ENCODE data around the gene DCST2.

DCST2 gene

DNA sequence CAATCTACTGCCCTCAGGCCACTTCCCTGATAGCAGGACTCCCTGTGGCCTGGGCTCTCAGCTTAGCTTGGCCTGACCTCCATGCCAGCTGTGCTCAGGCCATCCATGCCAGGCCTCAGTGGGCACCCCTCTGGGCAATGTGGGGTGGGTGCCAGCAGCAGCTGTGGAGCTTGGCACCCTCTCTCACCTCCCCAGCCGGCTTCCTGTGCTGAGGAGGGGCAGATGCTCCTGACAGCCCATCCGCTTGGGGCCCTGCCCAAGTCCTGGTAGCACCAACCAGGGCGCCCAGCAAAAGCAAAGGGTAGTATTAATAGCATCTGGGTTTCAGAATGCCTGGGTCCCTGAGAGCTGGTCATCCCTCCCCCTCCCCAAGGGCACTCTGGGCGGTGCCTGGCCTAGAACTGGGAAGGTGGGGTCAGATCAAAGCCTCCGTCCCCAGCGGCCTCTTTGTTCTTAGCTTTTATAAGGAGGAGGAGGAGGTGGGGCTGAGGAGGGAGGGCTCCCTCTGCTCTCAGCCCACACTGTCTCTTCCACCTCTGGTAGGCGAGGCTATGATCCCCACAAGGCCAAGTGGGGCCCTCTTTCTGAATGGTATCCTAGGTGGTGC is 36.1 kb upstream of the DCST2 start:
- H3K9me3 ChIP-seq (ENCODE audit: control insufficient read depth, low read length), result no peaks in the 10 kb centered on the region
- peaks cover 14% of the 10 kb centered on the region for H3K36me3 ChIP-seq (ENCODE audit: control insufficient read depth, insufficient read depth, low read length)
- no peaks in the 10 kb centered on the region for H3K27me3 ChIP-seq (replicated peaks; ENCODE audit: control insufficient read depth, insufficient read depth, low read length, poor library complexity, severe bottlenecking)
- H3K27ac ChIP-seq (ENCODE audit: insufficient read depth, low read length, poor library complexity, severe bottlenecking), result no peak overlapping the region
- H3K4me1 ChIP-seq (ENCODE audit: control insufficient read depth, insufficient read depth, low read length, poor library complexity, severe bottlenecking), result peaks cover 18% of the 10 kb centered on the region
- no peak overlapping the region for H3K4me3 ChIP-seq (ENCODE audit: insufficient read depth, low read depth, low read length, poor library complexity, severe bottlenecking)
- DNase-seq, result no peak

DNA sequence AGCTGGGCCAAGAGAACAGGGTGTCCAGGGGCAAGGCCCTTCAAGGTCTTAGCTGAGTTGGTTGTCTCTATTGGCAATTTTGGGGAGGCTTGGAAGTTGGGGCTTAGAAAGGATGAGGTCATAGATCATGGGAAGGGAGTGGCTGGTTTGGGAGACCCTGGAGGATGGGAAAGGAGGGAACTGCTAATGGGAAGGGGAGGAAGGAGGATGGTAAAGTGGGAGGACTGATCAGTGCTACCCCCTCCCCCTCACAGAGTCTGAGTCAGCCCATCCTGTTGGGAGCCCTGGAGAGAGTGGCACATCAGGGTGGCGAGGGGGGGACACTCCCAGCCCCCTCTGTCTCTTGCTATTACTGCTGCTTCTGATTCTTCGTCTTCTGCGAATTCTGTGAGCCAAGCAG is 35.0 kb upstream of the DCST2 start:
- Histone ChIP-seq H3K4me1 (ENCODE audit: control insufficient read depth, insufficient read depth, low read length, poor library complexity, severe bottlenecking) (peaks cover 19% of the 10 kb centered on the region), H3K36me3 (ENCODE audit: control insufficient read depth, insufficient read depth, low read length) (peaks cover 14% of the 10 kb centered on the region), H3K27ac (ENCODE audit: insufficient read depth, low read length, poor library complexity, severe bottlenecking) (no peak overlapping the region), H3K27me3 (replicated peaks; ENCODE audit: control insufficient read depth, insufficient read depth, low read length, poor library complexity, severe bottlenecking) (no peaks in the 10 kb centered on the region), H3K9me3 (ENCODE audit: control insufficient read depth, low read length) (no peaks in the 10 kb centered on the region), H3K4me3 (ENCODE audit: insufficient read depth, low read depth, low read length, poor library complexity, severe bottlenecking) (no peak overlapping the region)
- no peak for DNase-seq

DNA sequence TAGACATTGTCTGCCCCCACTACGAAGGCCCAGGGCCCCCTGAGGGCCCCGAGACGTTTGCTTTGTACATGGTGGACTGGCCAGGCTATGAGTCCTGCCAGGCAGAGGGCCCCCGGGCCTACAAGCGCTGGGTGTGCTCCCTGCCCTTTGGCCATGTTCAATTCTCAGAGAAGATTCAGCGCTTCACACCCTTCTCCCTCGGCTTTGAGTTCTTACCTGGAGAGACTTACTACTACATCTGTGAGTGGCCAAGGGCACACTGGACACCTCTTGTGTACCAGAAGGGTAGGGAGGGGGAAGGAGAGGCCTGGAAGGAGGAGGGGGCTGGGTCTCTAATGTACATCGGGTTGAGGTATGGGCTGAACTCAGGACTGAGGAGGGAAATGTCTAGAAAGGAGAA is 33.2 kb upstream of the DCST2 start:
- Histone ChIP-seq H3K4me3 (ENCODE audit: insufficient read depth, low read depth, low read length, poor library complexity, severe bottlenecking) (no peak overlapping the region), H3K27me3 (replicated peaks; ENCODE audit: control insufficient read depth, insufficient read depth, low read length, poor library complexity, severe bottlenecking) (no peaks in the 10 kb centered on the region), H3K4me1 (ENCODE audit: control insufficient read depth, insufficient read depth, low read length, poor library complexity, severe bottlenecking) (peaks cover 35% of the 10 kb centered on the region), H3K27ac (ENCODE audit: insufficient read depth, low read length, poor library complexity, severe bottlenecking) (no peak overlapping the region), H3K9me3 (ENCODE audit: control insufficient read depth, low read length) (no peaks in the 10 kb centered on the region), H3K36me3 (ENCODE audit: control insufficient read depth, insufficient read depth, low read length) (peaks cover 14% of the 10 kb centered on the region)
- no peak for DNase-seq

GRCh38 chr1:155064832-155065429 is 31.4 kb upstream of the DCST2 start:
- H3K27me3 ChIP-seq (replicated peaks; ENCODE audit: control insufficient read depth, insufficient read depth, low read length, poor library complexity, severe bottlenecking), result no peaks in the 10 kb centered on the region
- no peak overlapping the region for H3K4me3 ChIP-seq (ENCODE audit: insufficient read depth, low read depth, low read length, poor library complexity, severe bottlenecking)
- no peak overlapping the region for H3K27ac ChIP-seq (ENCODE audit: insufficient read depth, low read length, poor library complexity, severe bottlenecking)
- H3K4me1 ChIP-seq (ENCODE audit: control insufficient read depth, insufficient read depth, low read length, poor library complexity, severe bottlenecking), result peaks cover 28% of the 10 kb centered on the region
- DNase-seq, result no peak
- H3K9me3 ChIP-seq (ENCODE audit: control insufficient read depth, low read length), result no peaks in the 10 kb centered on the region
- H3K36me3 ChIP-seq (ENCODE audit: control insufficient read depth, insufficient read depth, low read length), result peaks cover 19% of the 10 kb centered on the region

DNA sequence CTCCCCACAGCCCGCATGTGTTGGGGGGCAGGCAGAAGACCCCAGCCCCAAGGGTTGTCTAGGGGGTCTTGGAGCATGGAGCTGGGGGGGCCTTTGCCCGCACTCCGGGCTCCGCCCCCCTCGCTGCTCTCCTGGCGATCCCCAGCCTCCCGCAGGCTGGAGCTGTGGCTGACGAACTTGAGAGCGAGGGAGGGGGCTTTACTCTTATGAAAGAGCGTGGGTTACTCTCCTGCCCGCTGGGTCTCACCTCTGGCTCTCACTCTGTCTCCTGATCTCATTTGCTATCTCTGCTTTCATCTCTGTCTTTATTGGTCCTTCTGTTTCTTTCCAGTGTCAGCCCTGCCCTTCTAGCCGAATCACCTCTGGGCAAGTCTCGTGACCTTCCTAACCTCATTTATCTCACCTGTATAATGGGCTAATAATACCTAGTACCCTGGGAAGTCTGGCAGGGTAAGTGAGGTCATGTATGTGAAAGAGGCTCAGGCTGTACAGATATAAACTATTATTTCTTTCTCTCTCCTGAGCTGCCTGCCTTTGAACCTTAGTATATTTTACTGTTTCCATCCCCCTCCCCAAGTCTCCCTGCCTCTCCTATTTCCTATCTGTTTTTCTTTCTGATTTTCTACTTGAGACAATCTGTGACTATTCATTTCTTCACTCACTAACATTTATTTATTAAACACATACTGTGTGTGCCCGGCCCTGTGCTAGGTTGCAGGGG is 30.7 kb upstream of the DCST2 start:
- Histone ChIP-seq H3K4me1 (ENCODE audit: control insufficient read depth, insufficient read depth, low read length, poor library complexity, severe bottlenecking) (peaks cover 28% of the 10 kb centered on the region), H3K9me3 (ENCODE audit: control insufficient read depth, low read length) (no peaks in the 10 kb centered on the region)

DNA sequence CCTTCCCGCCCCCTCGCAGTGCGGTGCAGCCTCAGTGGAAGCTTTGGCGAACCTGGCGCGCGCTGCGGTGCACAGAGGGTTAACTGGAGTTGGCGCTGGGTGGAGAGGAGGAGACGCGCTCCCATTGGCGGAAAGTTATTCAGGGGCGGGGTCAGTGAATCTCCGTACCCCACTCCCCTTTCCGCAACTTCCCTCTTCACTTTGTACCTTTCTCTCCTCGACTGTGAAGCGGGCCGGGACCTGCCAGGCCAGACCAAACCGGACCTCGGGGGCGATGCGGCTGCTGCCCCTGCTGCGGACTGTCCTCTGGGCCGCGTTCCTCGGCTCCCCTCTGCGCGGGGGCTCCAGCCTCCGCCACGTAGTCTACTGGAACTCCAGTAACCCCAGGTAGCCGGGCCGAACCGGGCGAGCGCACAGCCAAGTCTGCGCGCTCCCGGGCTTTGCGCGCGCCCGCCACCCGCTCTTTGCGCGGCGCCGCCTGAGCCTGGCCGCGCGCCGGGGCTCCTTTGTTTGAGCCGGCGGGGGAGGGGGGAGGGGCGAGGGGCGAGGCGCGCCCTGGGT is 30.0 kb upstream of the DCST2 start, which contains the start of gene EFNA4:
Gene EFNA4, plus strand, starts transcription at position 191 of the 561 bp plus-strand sequence. Its CDS starts 84 bp downstream, at position 275.
- DNase-seq, result peak; percentile 63 to 75 (median 73)
- peaks cover 28% of the 10 kb centered on the region for H3K4me1 ChIP-seq (ENCODE audit: control insufficient read depth, insufficient read depth, low read length, poor library complexity, severe bottlenecking)
- H3K4me3 ChIP-seq (ENCODE audit: insufficient read depth, low read depth, low read length, poor library complexity, severe bottlenecking), result peak within 1 kb of the TSS; percentile 92
- no peaks in the 10 kb centered on the region for H3K27me3 ChIP-seq (replicated peaks; ENCODE audit: control insufficient read depth, insufficient read depth, low read length, poor library complexity, severe bottlenecking)
- H3K9me3 ChIP-seq (ENCODE audit: control insufficient read depth, low read length), result no peaks in the 10 kb centered on the region
- H3K27ac ChIP-seq (ENCODE audit: insufficient read depth, low read length, poor library complexity, severe bottlenecking), result peak within 1 kb of the TSS; percentile 15
- H3K36me3 ChIP-seq (ENCODE audit: control insufficient read depth, insufficient read depth, low read length), result peaks cover 6% of the 10 kb centered on the region

More for the DNA sequence above, 30.7 kb upstream of the DCST2 start:
- Histone ChIP-seq H3K4me3 (ENCODE audit: insufficient read depth, low read depth, low read length, poor library complexity, severe bottlenecking) (peak overlapping the region; percentile 92), H3K27me3 (replicated peaks; ENCODE audit: control insufficient read depth, insufficient read depth, low read length, poor library complexity, severe bottlenecking) (no peaks in the 10 kb centered on the region), H3K36me3 (ENCODE audit: control insufficient read depth, insufficient read depth, low read length) (peaks cover 12% of the 10 kb centered on the region), H3K27ac (ENCODE audit: insufficient read depth, low read length, poor library complexity, severe bottlenecking) (no peak overlapping the region)
- peak in 1 of 3 donors; percentile 21 for DNase-seq

DNA sequence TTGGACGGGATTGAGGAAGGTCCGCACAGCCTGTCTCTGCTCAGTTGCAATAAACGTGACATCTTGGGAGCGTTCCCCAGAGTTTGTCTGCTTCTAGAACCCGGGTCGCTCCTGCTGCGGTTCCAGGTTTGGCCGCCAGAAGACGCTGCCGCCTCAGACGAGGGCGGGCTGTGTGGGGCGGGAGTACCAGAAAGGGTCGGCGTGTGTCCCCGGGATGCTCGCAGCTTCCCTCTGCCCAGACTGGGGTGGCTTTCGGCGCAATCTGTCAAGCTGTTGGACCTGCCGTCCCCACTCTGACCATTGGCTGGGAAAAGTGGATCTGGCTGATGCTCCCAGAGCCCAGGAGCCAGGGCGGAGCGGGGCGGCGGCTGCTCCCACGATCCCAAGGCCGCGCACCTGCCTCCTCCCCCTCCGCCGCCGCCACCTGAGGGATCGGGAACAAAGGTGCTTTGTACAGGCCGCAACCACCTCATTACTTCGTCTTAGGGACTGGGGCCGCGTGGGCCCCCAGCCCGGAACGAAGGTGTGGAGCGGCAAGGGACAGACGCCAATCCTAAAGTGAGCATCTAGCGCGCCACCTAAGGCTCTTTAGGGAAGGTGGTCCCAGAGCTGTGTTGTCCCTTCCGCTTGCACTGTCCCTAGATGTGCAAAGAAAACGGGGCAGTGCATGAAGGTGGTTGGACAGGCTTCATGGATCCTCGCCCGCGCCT is 29.3 kb upstream of the DCST2 start:
- Histone ChIP-seq H3K27ac (ENCODE audit: insufficient read depth, low read length, poor library complexity, severe bottlenecking) (peak overlapping the region; percentile 15), H3K4me3 (ENCODE audit: insufficient read depth, low read depth, low read length, poor library complexity, severe bottlenecking) (peak overlapping the region; percentile 92), H3K27me3 (replicated peaks; ENCODE audit: control insufficient read depth, insufficient read depth, low read length, poor library complexity, severe bottlenecking) (no peaks in the 10 kb centered on the region), H3K4me1 (ENCODE audit: control insufficient read depth, insufficient read depth, low read length, poor library complexity, severe bottlenecking) (peaks cover 28% of the 10 kb centered on the region), H3K36me3 (ENCODE audit: control insufficient read depth, insufficient read depth, low read length) (peaks cover 12% of the 10 kb centered on the region), H3K9me3 (ENCODE audit: control insufficient read depth, low read length) (no peaks in the 10 kb centered on the region)
- peak; percentile 31 to 49 (median 43) for DNase-seq

DNA sequence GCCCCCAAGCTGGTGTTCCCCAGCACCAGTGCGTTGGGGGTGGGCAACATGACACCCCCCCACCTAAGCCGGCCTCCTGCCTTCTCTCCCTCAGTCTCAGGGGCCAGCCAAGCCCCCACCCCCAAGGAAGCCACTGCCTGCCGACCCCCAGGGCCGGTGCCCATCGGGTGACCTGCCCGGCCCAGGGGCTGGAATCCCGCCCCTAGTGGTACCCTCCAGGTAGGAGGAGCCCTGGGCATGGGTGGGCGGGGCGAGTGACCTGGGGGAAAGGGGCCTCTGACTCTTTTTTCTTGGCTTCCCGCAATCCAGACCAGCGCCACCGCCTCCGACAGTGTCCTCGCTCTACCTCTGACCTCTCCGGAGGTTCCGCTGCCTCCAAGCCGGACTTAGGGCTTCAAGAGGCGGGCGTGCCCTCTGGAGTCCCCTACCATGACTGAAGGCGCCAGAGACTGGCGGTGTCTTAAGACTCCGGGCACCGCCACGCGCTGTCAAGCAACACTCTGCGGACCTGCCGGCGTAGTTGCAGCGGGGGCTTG is 28.6 kb upstream of the DCST2 start:
- DNase-seq, result no peak
- H3K27me3 ChIP-seq (replicated peaks; ENCODE audit: control insufficient read depth, insufficient read depth, low read length, poor library complexity, severe bottlenecking), result no peaks in the 10 kb centered on the region
- peaks cover 18% of the 10 kb centered on the region for H3K36me3 ChIP-seq (ENCODE audit: control insufficient read depth, insufficient read depth, low read length)
- H3K9me3 ChIP-seq (ENCODE audit: control insufficient read depth, low read length), result no peaks in the 10 kb centered on the region
- H3K27ac ChIP-seq (ENCODE audit: insufficient read depth, low read length, poor library complexity, severe bottlenecking), result no peak overlapping the region
- H3K4me1 ChIP-seq (ENCODE audit: control insufficient read depth, insufficient read depth, low read length, poor library complexity, severe bottlenecking), result peaks cover 28% of the 10 kb centered on the region
- peak overlapping the region; percentile 92 for H3K4me3 ChIP-seq (ENCODE audit: insufficient read depth, low read depth, low read length, poor library complexity, severe bottlenecking)

- H3K27me3 ChIP-seq (replicated peaks; ENCODE audit: control insufficient read depth, insufficient read depth, low read length, poor library complexity, severe bottlenecking), result no peaks in the 10 kb centered on the region
- no peaks in the 10 kb centered on the region for H3K9me3 ChIP-seq (ENCODE audit: control insufficient read depth, low read length)
- H3K4me3 ChIP-seq (ENCODE audit: insufficient read depth, low read depth, low read length, poor library complexity, severe bottlenecking), result no peak overlapping the region
- peaks cover 28% of the 10 kb centered on the region for H3K4me1 ChIP-seq (ENCODE audit: control insufficient read depth, insufficient read depth, low read length, poor library complexity, severe bottlenecking)
- DNase-seq, result peak; percentile 83 to 91 (median 89)
- no peak overlapping the region for H3K27ac ChIP-seq (ENCODE audit: insufficient read depth, low read length, poor library complexity, severe bottlenecking)
- H3K36me3 ChIP-seq (ENCODE audit: control insufficient read depth, insufficient read depth, low read length), result peaks cover 24% of the 10 kb centered on the region
Observed at GRCh38 chr1:155061381-155062150, 28.0 kb upstream of the DCST2 start.

Data from effector memory CD4-positive, alpha-beta T cell (primary cell).